ENCODE data around the gene TUT7. TPM values are rescaled to one million over a fixed set of nuclear protein-coding genes. Genes with fewer than 3 reads are reported as not detected.

TUT7 gene
- total RNA-seq, 4 donors from 2014 or later, result 15.4 to 89.1 (median 38.6) TPM

GRCh38 chr9:86355814-86356213 is 1.6 kb upstream of the TUT7 start:
- in situ Hi-C loops (cut with MboI; ENCODE audit: low sequenced_read_pairs in 4 of 4), result no loop called here
- intact Hi-C loops (cut with DNase I; ENCODE audit: low total_unique reads), result loop anchor here (2.0 to 10.0 kb wide), 2 partner anchors 47 to 411 kb away; partner anchors contain the start of gene NAA35

GRCh38 chr9:86354818-86355309 is 654 bp upstream of the TUT7 start:
- intact Hi-C loops (cut with DNase I; ENCODE audit: low total_unique reads), result loop anchor here (1.0 to 10.0 kb wide), 3 partner anchors 46 to 410 kb away; partner anchors contain the start of genes ISCA1 and NAA35
- Histone ChIP-seq H3K27me3 (no peaks in the 10 kb centered on the region), H3K4me1 (peaks cover 35 to 38% of the 10 kb centered on the region in 2 donors), H3K27ac (peak overlapping the region; percentile 94 to 99 (median 96)), H3K36me3 (no peaks in the 10 kb centered on the region), H3K4me3 (peak overlapping the region; percentile 84 to 99 (median 92)), H3K9me3 (no peaks in the 10 kb centered on the region)
- in situ Hi-C loops (cut with MboI; ENCODE audit: low sequenced_read_pairs in 4 of 4), result no loop called here
- DNase-seq (no peak), ATAC-seq (peak; percentile 61 to 74)
- peak in 1 of 5 experiments; percentile 26 for TF ChIP-seq CTCF (IDR thresholded peaks at IDR 0.05 in 4 of 5, conservative IDR thresholded peaks at IDR 0.05 in 1 of 5)
- TF ChIP-seq POLR2A (IDR thresholded peaks at IDR 0.05), result no peak

More at GRCh38 chr9:86355814-86356213, 1.6 kb upstream of the TUT7 start:
- Histone ChIP-seq H3K27ac (no peak overlapping the region), H3K9me3 (no peaks in the 10 kb centered on the region), H3K36me3 (no peaks in the 10 kb centered on the region), H3K4me1 (peaks cover 25 to 29% of the 10 kb centered on the region in 2 donors), H3K4me3 (no peak overlapping the region), H3K27me3 (no peaks in the 10 kb centered on the region)
- no peak for ATAC-seq
- TF ChIP-seq POLR2A (IDR thresholded peaks at IDR 0.05) (no peak), CTCF (IDR thresholded peaks at IDR 0.05 in 4 of 5, conservative IDR thresholded peaks at IDR 0.05 in 1 of 5) (no peak)
- no peak for DNase-seq

GRCh38 chr9:86353655-86354010 is 577 bp downstream of the TUT7 start:
- Histone ChIP-seq H3K4me3 (peak overlapping the region; percentile 84 to 99 (median 92)), H3K27ac (peak overlapping the region; percentile 94 to 99 (median 96)), H3K9me3 (no peaks in the 10 kb centered on the region), H3K27me3 (no peaks in the 10 kb centered on the region), H3K36me3 (no peaks in the 10 kb centered on the region), H3K4me1 (peaks cover 43% of the 10 kb centered on the region in 2 donors)
- DNase-seq, result peak in 1 of 2 donors; percentile 21
- TF ChIP-seq POLR2A (IDR thresholded peaks at IDR 0.05), result no peak
- TF ChIP-seq CTCF (IDR thresholded peaks at IDR 0.05 in 4 of 5, conservative IDR thresholded peaks at IDR 0.05 in 1 of 5), result no peak
- in situ Hi-C loops (cut with MboI; ENCODE audit: low sequenced_read_pairs in 4 of 4), result no loop called here
- intact Hi-C loops (cut with DNase I; ENCODE audit: low total_unique reads), result loop anchor here (1.0 to 10.0 kb wide), 3 partner anchors 45 to 409 kb away; partner anchors contain the start of genes ISCA1 and NAA35
- peak; percentile 29 to 43 for ATAC-seq

- intact Hi-C loops (cut with DNase I; ENCODE audit: low total_unique reads), result loop anchor here (10.0 kb wide), 1 partner anchor 408 kb away; the partner anchor contains the start of gene NAA35
These were observed 1.7 kb downstream of the TUT7 start for GRCh38 chr9:86352440-86353077.

More at GRCh38 chr9:86352440-86353077, 1.7 kb downstream of the TUT7 start:
- ATAC-seq, result no peak
- H3K4me1 ChIP-seq, result peaks cover 43% of the 10 kb centered on the region in 2 donors
- no peaks in the 10 kb centered on the region for H3K9me3 ChIP-seq
- peak overlapping the region; percentile 84 to 99 (median 92) for H3K4me3 ChIP-seq
- TF ChIP-seq CTCF (IDR thresholded peaks at IDR 0.05 in 4 of 5, conservative IDR thresholded peaks at IDR 0.05 in 1 of 5) (no peak), POLR2A (IDR thresholded peaks at IDR 0.05) (no peak)
- H3K27ac ChIP-seq, result peak overlapping the region; percentile 94 to 99 (median 96)
- H3K27me3 ChIP-seq, result no peaks in the 10 kb centered on the region
- DNase-seq, result no peak
- in situ Hi-C loops (cut with MboI; ENCODE audit: low sequenced_read_pairs in 4 of 4), result no loop called here
- H3K36me3 ChIP-seq, result no peaks in the 10 kb centered on the region
